Loucy (cell line): Measurements from ENCODE around the gene CLCNKB.

Experiments
- EZH2phosphoT487 ChIP-seq: fragments of 200-600 bp; IDR thresholded peaks from 2 replicates; pipeline ENCODE4 v1.6.1; 2018; ENCODE audit warnings: antibody characterized with exemption, mild to moderate bottlenecking, moderate library complexity, borderline replicate concordance
- TF ChIP-seq, protein P1 (sequence below): fragments of 200-600 bp; sonication (generic); conservative IDR thresholded peaks from 2 replicates; pipeline ENCODE4 v1.5.1; 2014; ENCODE audit warnings: mild to moderate bottlenecking, antibody characterized with exemption, low read length

DNA sequence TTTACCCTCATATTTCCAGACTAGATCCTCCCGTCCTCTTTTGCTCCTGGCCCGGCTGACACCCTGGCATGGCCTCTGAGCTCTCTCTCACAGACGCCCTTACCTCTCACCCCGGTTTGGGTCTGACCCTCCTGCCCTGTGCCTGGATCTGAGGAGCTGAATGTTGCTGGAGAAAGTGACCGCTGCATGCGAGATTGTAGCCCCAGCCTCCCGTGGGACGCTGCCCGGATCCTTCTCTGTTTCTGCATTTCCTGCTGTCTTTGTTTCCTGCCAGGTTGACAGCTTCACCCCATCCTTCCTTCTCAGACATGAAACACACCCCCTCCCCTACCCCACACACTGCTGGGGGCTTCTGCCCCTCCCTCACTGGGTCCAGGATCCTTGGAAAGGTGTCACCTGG, 20.3 kb downstream of the CLCNKB start:
- TF ChIP-seq, protein P1, sequence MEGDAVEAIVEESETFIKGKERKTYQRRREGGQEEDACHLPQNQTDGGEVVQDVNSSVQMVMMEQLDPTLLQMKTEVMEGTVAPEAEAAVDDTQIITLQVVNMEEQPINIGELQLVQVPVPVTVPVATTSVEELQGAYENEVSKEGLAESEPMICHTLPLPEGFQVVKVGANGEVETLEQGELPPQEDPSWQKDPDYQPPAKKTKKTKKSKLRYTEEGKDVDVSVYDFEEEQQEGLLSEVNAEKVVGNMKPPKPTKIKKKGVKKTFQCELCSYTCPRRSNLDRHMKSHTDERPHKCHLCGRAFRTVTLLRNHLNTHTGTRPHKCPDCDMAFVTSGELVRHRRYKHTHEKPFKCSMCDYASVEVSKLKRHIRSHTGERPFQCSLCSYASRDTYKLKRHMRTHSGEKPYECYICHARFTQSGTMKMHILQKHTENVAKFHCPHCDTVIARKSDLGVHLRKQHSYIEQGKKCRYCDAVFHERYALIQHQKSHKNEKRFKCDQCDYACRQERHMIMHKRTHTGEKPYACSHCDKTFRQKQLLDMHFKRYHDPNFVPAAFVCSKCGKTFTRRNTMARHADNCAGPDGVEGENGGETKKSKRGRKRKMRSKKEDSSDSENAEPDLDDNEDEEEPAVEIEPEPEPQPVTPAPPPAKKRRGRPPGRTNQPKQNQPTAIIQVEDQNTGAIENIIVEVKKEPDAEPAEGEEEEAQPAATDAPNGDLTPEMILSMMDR = no peak
- TF ChIP-seq EZH2phosphoT487 = no peak
